GM23248 (cell line): Measurements from ENCODE around the gene RNF152.

Source experiments
- EZH2 ChIP-seq: fragments of 200-600 bp; sonication (generic); IDR thresholded peaks from 2 replicates; pipeline ENCODE4 v1.6.1; 2018; ENCODE audit warnings: antibody characterized with exemption, mild to moderate bottlenecking; ENCODE audit not compliant: insufficient read depth, poor library complexity, severe bottlenecking
- EZH2phosphoT487 ChIP-seq: fragments of 200-600 bp; sonication (generic); IDR thresholded peaks from 2 replicates; pipeline ENCODE4 v1.6.1; 2018; ENCODE audit warnings: antibody characterized with exemption, moderate library complexity, mild to moderate bottlenecking, low read depth; ENCODE audit not compliant: insufficient read depth

- TF ChIP-seq EZH2phosphoT487 (no peak), EZH2 (no peak)
Observed at GRCh38 chr18:61827591-61827990, 65.2 kb downstream of the RNF152 start.
